Panc1 (cell line): ENCODE measurements around the gene UBAP2. TPM values are rescaled to one million over a fixed set of nuclear protein-coding genes. Genes with fewer than 3 reads are reported as not detected.

Source experiments
- ATAC-seq: fragments of 200-7000 bp; cut with Tn5 transposase; 2 replicates; pipeline ENCODE4 v1.9.1; 2020; ENCODE audit warnings: mild to moderate bottlenecking, moderate library complexity
- BruUV-seq: library from RNA; stranded (reverse); fragments of 400-500 nt; replicated peaks from 2 replicates; lab custom pipeline; 2021; lab: Mats Ljungman, UMichigan
- CTCF ChIA-PET: fragments of 300-600 bp; sonication (Branson Sonifier 250); formaldehyde crosslinking; loops from one replicate; lab custom pipeline; 2022; ENCODE audit warnings: antibody characterized with exemption; lab: Charles Lee
- POLR2A ChIA-PET: fragments of 300-600 bp; sonication (Branson Sonifier 250); formaldehyde crosslinking; loops from one replicate; lab custom pipeline; 2022; ENCODE audit warnings: antibody characterized with exemption; lab: Charles Lee
- DNase-seq: peaks from one replicate; pipeline ENCODE4 v3.0.0-alpha.2; 2010; ENCODE audit warnings: low read depth, low spot score
- H3K27ac ChIP-seq: 2 replicates; pipeline ENCODE4 v1.5.1; 2011; ENCODE audit warnings: mild to moderate bottlenecking, low read length, inconsistent platforms
- H3K27me3 ChIP-seq: fragments of 200-500 bp; sonication (Bioruptor generic); 2 replicates; pipeline ENCODE4 v1.6.0; 2014; ENCODE audit warnings: low read length, inconsistent platforms; ENCODE audit not compliant: control insufficient read depth, insufficient read depth
- H3K36me3 ChIP-seq: fragments of 200-500 bp; sonication (Bioruptor generic); 2 replicates; pipeline ENCODE4 v1.5.1; 2014; ENCODE audit warnings: inconsistent platforms, mild to moderate bottlenecking, low read length, moderate library complexity; ENCODE audit not compliant: control insufficient read depth, insufficient read depth
- H3K4me1 ChIP-seq: 2 replicates; pipeline ENCODE4 v1.5.1; 2011; ENCODE audit warnings: inconsistent platforms, mild to moderate bottlenecking, low read length, moderate library complexity; ENCODE audit not compliant: control insufficient read depth, insufficient read depth
- H3K4me3 ChIP-seq, 2 experiments: 2 replicates each; pipeline ENCODE4 v1.5.1; 2011 to 2012; ENCODE audit warnings: low read depth in 2 of 2, low read length in 2 of 2, mild to moderate bottlenecking in 2 of 2, inconsistent platforms in 1 of 2, moderate library complexity in 1 of 2
- H3K9me3 ChIP-seq: fragments of 200-500 bp; sonication (Bioruptor generic); 2 replicates; pipeline ENCODE4 v1.5.1; 2014; ENCODE audit warnings: low read depth, mild to moderate bottlenecking, inconsistent platforms, low read length, moderate library complexity; ENCODE audit not compliant: control insufficient read depth, insufficient read depth
- CTCF ChIP-seq: fragments of 450-650 bp; IDR thresholded peaks from 2 replicates; pipeline ENCODE4 v1.5.1; 2017; ENCODE audit warnings: mild to moderate bottlenecking
- POLR2AphosphoS5 ChIP-seq: IDR thresholded peaks from 2 replicates; pipeline ENCODE4 v1.6.1; 2012; ENCODE audit warnings: mild to moderate bottlenecking, low read depth, low read length, moderate library complexity
- REST ChIP-seq, 2 experiments: IDR thresholded peaks; 2 replicates each; pipeline ENCODE4 v1.6.1; 2011 to 2012; ENCODE audit warnings: low read depth in 2 of 2, control low read depth in 1 of 2, low read length in 1 of 2, mild to moderate bottlenecking in 1 of 2, moderate library complexity in 1 of 2; ENCODE audit not compliant: insufficient read depth in 1 of 2
- SIN3A ChIP-seq: IDR thresholded peaks from 2 replicates; pipeline ENCODE4 v1.6.1; 2012; ENCODE audit warnings: low read depth, mild to moderate bottlenecking, low read length, moderate library complexity, borderline replicate concordance; ENCODE audit not compliant: insufficient read depth
- TCF7L2 ChIP-seq: IDR thresholded peaks from 2 replicates; pipeline ENCODE4 v1.6.1; 2011; ENCODE audit warnings: mild to moderate bottlenecking, low read depth, low read length, inconsistent platforms
- in situ Hi-C: cut with HindIII; loops from 2 replicates; pipeline ENCODE4 v1.10.0; 2016; ENCODE audit warnings: low sequenced_read_pairs, low pct_unique_long_range_greater_than_20kb
- intact Hi-C: fragments of 100-400 bp; cut with micrococcal nuclease; formaldehyde crosslinking; loops from one replicate; pipeline ENCODE4 v1.10.0; 2022; ENCODE audit not compliant: unreplicated experiment
- total RNA-seq: library from RNA; stranded (reverse); gene quantifications from one replicate; pipeline ENCODE4 v1.2.1, GENCODE V29; 2021; ENCODE audit not compliant: unreplicated experiment

UBAP2 gene
- total RNA-seq, 1 experiment from 2014 or later = 94.6 TPM

- H3K4me1 ChIP-seq = 0 out of 2 replicates have a peak, but pooled peaks cover 6% of the 10 kb centered on the region
- intact Hi-C loops = loop anchor here (5.0 kb wide), 3 partner anchors 52 to 258 kb away; no protein-coding TSS in a partner anchor
- ChIA-PET POLR2A (interaction anchor here (0.5 to 0.6 kb wide), 2 partner anchors 61 to 131 kb away, joined by 3 to 10 read pairs; no protein-coding TSS in a partner anchor), CTCF (no interaction called here)
- TF ChIP-seq REST (IDR thresholded peaks at IDR 0.05; ENCODE audit: insufficient read depth in 1 of 2, low read depth in 2 of 2, low read length in 1 of 2) (no peak), TCF7L2 (no peak), POLR2AphosphoS5 (no peak), CTCF (no peak)
- H3K27ac ChIP-seq = no peak overlapping the region
- BruUV-seq = no TSS peak
- DNase-seq (no peak), ATAC-seq (no peak)
- H3K9me3 ChIP-seq = no peaks in the 10 kb centered on the region
- no peaks in the 10 kb centered on the region for H3K27me3 ChIP-seq
- in situ Hi-C loops = no loop called here
- no peaks in the 10 kb centered on the region for H3K36me3 ChIP-seq
- no peak overlapping the region for H3K4me3 ChIP-seq
Measured at GRCh38 chr9:34069831-34070230, 21.1 kb upstream of the UBAP2 start.

- in situ Hi-C loops = no loop called here
- TF ChIP-seq POLR2AphosphoS5 (no peak), CTCF (no peak), TCF7L2 (no peak), REST (IDR thresholded peaks at IDR 0.05; ENCODE audit: insufficient read depth in 1 of 2, low read depth in 2 of 2, low read length in 1 of 2) (no peak), SIN3A (no peak)
- Histone ChIP-seq H3K4me3 (no peak overlapping the region), H3K27me3 (no peaks in the 10 kb centered on the region), H3K4me1 (no peaks in the 10 kb centered on the region), H3K27ac (no peak overlapping the region), H3K9me3 (no peaks in the 10 kb centered on the region), H3K36me3 (no peaks in the 10 kb centered on the region)
- intact Hi-C loops = no loop called here
- no peak for ATAC-seq
- BruUV-seq = no TSS peak
- DNase-seq = no peak
- CTCF ChIA-PET = interaction anchor here (0.7 kb wide), 1 partner anchor 15 kb away, joined by 3 read pairs; no protein-coding TSS in a partner anchor
- POLR2A ChIA-PET = no interaction called here
Measured at GRCh38 chr9:34065541-34065940, 16.9 kb upstream of the UBAP2 start.
